Fibroblast of the aortic adventitia (primary cell): ENCODE measurements around the gene PCCA. TPM values are rescaled to one million over a fixed set of nuclear protein-coding genes. Genes with fewer than 3 reads are reported as not detected.

Source experiments
- DNase-seq: peaks from one replicate; pipeline ENCODE4 v3.0.0-alpha.2; 2010; ENCODE audit warnings: low read depth
- H3K4me3 ChIP-seq: 2 replicates; pipeline ENCODE4 v1.5.1; 2011; ENCODE audit warnings: low read depth, mild to moderate bottlenecking, control low read depth, low read length, moderate library complexity
- total RNA-seq: library from RNA; depleted of rRNA; stranded (reverse); fragments of >200 nt; gene quantifications from 2 replicates; pipeline ENCODE4 v1.2.3, GENCODE V29; 2012; ENCODE audit warnings: low replicate concordance
- TF ChIP-seq, protein P1 (sequence below): IDR thresholded peaks from 2 replicates; pipeline ENCODE4 v1.5.1; 2011; ENCODE audit warnings: mild to moderate bottlenecking, low read length, control low read depth, inconsistent platforms; ENCODE audit not compliant: insufficient read depth

PCCA gene
- total RNA-seq, 1 donor: 23.8 TPM

DNA sequence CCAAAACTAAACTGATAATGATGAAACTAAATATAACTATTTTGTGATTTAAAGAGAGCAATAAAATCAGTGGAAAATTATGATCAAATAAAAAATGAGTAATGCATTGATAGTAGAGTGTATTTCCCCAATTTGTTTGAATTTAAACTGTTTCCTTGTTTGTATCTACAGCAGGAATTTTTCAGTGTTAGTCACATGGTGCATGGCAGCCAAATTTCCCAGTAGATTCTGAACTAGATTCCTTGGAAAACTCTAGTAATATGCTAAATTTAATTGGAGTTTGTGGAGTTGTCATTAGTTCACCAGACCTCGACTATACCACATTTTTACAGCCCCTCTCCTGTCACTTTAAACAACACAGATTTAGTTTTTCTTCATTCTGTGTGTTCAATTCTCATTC, 156.2 kb downstream of the PCCA start:
- no peak overlapping the region for H3K4me3 ChIP-seq
- peak; percentile 38 for DNase-seq
- TF ChIP-seq, protein P1, sequence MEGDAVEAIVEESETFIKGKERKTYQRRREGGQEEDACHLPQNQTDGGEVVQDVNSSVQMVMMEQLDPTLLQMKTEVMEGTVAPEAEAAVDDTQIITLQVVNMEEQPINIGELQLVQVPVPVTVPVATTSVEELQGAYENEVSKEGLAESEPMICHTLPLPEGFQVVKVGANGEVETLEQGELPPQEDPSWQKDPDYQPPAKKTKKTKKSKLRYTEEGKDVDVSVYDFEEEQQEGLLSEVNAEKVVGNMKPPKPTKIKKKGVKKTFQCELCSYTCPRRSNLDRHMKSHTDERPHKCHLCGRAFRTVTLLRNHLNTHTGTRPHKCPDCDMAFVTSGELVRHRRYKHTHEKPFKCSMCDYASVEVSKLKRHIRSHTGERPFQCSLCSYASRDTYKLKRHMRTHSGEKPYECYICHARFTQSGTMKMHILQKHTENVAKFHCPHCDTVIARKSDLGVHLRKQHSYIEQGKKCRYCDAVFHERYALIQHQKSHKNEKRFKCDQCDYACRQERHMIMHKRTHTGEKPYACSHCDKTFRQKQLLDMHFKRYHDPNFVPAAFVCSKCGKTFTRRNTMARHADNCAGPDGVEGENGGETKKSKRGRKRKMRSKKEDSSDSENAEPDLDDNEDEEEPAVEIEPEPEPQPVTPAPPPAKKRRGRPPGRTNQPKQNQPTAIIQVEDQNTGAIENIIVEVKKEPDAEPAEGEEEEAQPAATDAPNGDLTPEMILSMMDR: no peak

DNA sequence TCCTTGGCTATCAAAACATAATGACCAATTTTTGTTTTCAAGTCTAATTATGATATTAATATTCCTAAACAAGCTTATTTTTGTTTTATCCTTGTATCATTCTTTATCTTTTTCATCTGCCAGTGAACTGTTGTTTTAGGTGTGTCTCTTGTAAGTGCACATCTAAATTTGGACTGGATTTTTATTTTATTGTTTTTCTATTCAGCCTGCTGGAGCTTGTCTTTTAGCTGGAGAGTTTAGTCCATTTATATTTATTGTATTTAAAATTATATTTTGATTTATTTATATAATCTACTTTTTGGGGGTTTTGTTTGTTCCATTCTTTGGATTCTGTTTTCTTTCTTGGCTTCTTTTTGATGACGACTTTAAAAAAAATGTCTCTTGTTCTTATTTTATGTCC, 159.0 kb downstream of the PCCA start:
- H3K4me3 ChIP-seq: no peak overlapping the region

DNA sequence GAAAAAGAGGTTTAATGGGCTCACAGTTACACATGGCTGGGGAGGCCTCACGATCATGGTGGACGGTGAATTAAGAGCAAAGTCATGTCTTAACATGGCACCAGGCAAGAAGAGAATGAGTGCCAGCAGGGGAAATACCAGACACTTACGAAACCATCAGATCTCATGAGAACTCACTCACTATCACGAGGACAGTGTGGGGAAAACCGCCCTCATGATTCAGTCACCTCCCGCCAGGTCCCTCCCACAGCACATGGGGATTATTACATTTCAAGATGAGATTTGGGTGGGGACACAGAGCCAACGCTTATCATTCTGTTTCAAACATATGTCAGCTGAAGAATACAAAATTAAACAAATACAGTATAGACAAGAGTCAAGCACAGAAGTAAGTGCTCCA, 165.1 kb downstream of the PCCA start:
- H3K4me3 ChIP-seq: no peak overlapping the region
- DNase-seq: peak; percentile 12
- TF ChIP-seq, protein P1: no peak

More for the DNA sequence above, 159.0 kb downstream of the PCCA start:
- DNase-seq: no peak
- TF ChIP-seq, protein P1: no peak

DNA sequence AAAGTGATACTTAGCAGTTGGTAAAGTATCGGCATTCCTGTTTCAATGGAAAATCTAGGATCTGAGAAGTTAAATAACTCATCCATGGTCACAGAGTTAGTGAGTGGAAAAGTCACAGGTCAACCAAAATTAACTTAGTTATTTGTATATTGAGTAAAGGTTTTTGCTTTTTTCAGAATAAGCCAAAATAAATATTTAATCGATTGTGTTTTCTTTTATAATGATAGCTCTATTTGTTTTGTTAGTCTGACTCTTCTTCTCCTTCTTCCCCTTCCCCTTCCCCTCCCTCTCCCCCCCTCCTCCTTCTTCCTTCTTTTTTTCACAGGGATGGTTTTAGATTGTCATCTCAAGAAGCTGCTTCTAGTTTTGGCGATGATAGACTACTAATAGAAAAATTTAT, 173.5 kb downstream of the PCCA start:
- TF ChIP-seq, protein P1: no peak
- no peak for DNase-seq
- H3K4me3 ChIP-seq: no peak overlapping the region

DNA sequence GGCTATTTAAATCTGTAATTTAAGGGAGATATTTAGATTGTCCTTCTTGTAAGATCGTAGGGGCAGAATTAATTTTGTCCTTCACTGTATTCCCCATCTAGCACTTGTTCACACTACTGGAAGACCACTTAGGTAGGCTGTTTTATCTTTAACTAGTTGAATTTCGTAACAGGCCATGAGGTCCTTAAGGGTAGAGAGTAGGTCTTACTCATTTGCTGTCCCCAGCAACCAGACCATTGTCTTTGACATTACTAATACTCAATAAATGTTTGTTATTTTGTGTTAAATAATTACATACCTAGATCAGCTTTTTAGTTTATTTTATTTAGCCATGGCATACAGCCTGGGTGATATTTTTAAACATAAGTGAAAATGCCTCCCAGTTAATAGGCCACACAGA, 177.1 kb downstream of the PCCA start:
- no peak overlapping the region for H3K4me3 ChIP-seq
- TF ChIP-seq, protein P1: no peak

DNA sequence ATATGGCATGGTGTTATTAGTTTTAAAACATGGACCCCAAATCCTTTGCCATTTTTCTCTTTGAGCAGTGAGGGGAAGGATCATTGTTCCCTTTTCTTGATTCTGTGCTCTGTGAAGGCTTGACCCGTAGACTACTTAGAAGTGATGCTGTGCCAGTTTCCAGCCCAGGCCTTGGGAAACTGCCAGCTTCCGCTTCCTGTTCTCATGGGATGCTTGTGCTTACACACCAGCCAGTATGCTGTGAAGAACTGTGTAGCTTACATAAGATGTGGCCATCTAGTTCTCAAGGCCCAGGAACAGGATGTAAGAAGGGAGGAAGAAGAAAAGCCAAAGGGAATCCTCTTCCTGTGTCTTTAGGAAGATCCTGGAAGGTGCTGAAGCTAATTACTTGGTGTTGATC, 180.9 kb downstream of the PCCA start:
- TF ChIP-seq, protein P1: no peak
- DNase-seq: peak; percentile 89
- no peak overlapping the region for H3K4me3 ChIP-seq

More for the DNA sequence above, 177.1 kb downstream of the PCCA start:
- no peak for DNase-seq

DNA sequence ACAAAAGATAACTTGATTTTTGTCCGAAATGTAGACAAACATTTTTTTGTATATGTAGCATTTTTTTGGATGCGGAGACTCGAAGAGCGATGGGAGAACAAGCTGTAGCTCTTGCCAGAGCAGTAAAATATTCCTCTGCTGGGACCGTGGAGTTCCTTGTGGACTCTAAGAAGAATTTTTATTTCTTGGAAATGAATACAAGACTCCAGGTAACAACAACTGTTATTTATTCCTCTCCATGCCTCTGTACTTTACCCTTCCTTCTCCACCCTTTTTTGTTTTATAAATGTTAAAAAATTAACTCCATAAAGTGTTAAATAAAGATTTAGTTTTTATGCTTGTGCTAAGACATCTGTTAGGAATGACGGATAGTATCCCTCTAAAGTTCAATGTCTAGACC, 184.2 kb downstream of the PCCA start:
- no peak overlapping the region for H3K4me3 ChIP-seq
- no peak for DNase-seq
- TF ChIP-seq, protein P1: no peak
